GM10266 (cell line): ENCODE data around the gene PCSK1N.
A peak's percentile ranks its signal among the peaks of the same experiment; 100 is the strongest.

ENCODE experiments used
- DNase-seq: peaks from one replicate; pipeline ENCODE4 v3.0.0; 2012; ENCODE audit errors: extremely low spot score
- CTCF ChIP-seq: IDR thresholded peaks from 2 replicates; pipeline ENCODE4 v1.5.1; 2012; ENCODE audit warnings: mild to moderate bottlenecking, low read depth; ENCODE audit not compliant: control insufficient read depth, insufficient read depth; ENCODE audit errors: missing control alignments

PCSK1N gene

GRCh38 chrX:48802089-48802904 is 33.1 kb downstream of the PCSK1N start:
- no peak for TF ChIP-seq CTCF
- DNase-seq, result peak; percentile 59

- DNase-seq, result peak; percentile 86
- TF ChIP-seq CTCF, result no peak
These were observed 33.9 kb downstream of the PCSK1N start, which contains the start of gene HDAC6 for GRCh38 chrX:48801280-48802088. HDAC6 (plus strand) TSS chrX:48802067; CDS start chrX:48802693, 626 bp downstream.

GRCh38 chrX:48800574-48801279 is 34.7 kb downstream of the PCSK1N start:
- DNase-seq, result no peak
- TF ChIP-seq CTCF, result no peak

- no peak for TF ChIP-seq CTCF
- DNase-seq, result no peak
These were observed 37.1 kb downstream of the PCSK1N start for GRCh38 chrX:48798318-48798717.

GRCh38 chrX:48794911-48795515 is 40.4 kb downstream of the PCSK1N start:
- no peak for TF ChIP-seq CTCF
- no peak for DNase-seq

- TF ChIP-seq CTCF, result no peak
- DNase-seq, result no peak
These were observed 41.0 kb downstream of the PCSK1N start for GRCh38 chrX:48794340-48794910.
